ENCODE data around the gene BHLHE40. TPM values are rescaled to one million over a fixed set of nuclear protein-coding genes. Genes with fewer than 3 reads are reported as not detected.

BHLHE40 gene
- total and polyA plus RNA-seq, 4 donors = 28.5 to 204 (median 88.4) TPM

DNA sequence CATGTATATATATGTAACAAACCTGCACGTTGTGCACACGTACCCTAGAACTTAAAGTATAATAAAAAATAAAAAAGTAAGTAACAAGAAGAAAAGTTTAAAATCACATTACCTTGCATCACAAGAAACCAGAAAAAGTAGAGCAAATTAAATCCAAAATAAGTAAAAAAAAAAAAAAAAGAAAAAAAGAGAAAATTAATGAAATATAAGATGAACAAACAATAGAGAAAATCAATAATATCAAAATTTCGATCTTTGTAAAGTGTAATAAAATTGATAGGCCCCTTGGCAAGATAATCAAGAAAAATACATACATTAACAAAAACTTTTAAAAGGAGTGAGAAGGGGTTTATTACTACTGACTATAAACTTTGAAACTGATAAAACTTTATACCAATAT lies 7.4 kb upstream of the BHLHE40 start:
- TF ChIP-seq, protein P1, sequence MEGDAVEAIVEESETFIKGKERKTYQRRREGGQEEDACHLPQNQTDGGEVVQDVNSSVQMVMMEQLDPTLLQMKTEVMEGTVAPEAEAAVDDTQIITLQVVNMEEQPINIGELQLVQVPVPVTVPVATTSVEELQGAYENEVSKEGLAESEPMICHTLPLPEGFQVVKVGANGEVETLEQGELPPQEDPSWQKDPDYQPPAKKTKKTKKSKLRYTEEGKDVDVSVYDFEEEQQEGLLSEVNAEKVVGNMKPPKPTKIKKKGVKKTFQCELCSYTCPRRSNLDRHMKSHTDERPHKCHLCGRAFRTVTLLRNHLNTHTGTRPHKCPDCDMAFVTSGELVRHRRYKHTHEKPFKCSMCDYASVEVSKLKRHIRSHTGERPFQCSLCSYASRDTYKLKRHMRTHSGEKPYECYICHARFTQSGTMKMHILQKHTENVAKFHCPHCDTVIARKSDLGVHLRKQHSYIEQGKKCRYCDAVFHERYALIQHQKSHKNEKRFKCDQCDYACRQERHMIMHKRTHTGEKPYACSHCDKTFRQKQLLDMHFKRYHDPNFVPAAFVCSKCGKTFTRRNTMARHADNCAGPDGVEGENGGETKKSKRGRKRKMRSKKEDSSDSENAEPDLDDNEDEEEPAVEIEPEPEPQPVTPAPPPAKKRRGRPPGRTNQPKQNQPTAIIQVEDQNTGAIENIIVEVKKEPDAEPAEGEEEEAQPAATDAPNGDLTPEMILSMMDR (IDR thresholded peaks at IDR 0.05; ENCODE audit: control extremely low read depth, extremely low read depth) = no peak
- H3K9me3 ChIP-seq (ENCODE audit: control insufficient read depth in 4 of 4, insufficient read depth in 3 of 4, low read length in 3 of 4) = no peaks in the 10 kb centered on the region
- 94 to 98% methylated on average over 3 of the region's 3 CpGs for WGBS, 2 donors
- peaks cover 0 to 4% (median 0%) of the 10 kb centered on the region in 5 donors for H3K4me1 ChIP-seq (ENCODE audit: control insufficient read depth in 5 of 5, insufficient read depth in 5 of 5, low read length in 5 of 5)
- H3K4me3 ChIP-seq = no peak overlapping the region
- ATAC-seq (ENCODE audit: insufficient read depth, low FRiP score) = no peak
- peaks cover 0 to 1% (median 0%) of the 10 kb centered on the region in 4 donors for H3K36me3 ChIP-seq (ENCODE audit: control insufficient read depth in 4 of 4, insufficient read depth in 4 of 4, low read length in 4 of 4)
- H3K27ac ChIP-seq (ENCODE audit: low read depth in 1 of 2, low read length in 1 of 2) = no peak overlapping the region
- H3K9ac ChIP-seq (ENCODE audit: insufficient read depth in 1 of 2, low read length in 2 of 2) = no peak overlapping the region
- no peaks in the 10 kb centered on the region for H3K27me3 ChIP-seq (ENCODE audit: control insufficient read depth in 3 of 3, insufficient read depth in 3 of 3, low read length in 2 of 3)
- no peak for DNase-seq

DNA sequence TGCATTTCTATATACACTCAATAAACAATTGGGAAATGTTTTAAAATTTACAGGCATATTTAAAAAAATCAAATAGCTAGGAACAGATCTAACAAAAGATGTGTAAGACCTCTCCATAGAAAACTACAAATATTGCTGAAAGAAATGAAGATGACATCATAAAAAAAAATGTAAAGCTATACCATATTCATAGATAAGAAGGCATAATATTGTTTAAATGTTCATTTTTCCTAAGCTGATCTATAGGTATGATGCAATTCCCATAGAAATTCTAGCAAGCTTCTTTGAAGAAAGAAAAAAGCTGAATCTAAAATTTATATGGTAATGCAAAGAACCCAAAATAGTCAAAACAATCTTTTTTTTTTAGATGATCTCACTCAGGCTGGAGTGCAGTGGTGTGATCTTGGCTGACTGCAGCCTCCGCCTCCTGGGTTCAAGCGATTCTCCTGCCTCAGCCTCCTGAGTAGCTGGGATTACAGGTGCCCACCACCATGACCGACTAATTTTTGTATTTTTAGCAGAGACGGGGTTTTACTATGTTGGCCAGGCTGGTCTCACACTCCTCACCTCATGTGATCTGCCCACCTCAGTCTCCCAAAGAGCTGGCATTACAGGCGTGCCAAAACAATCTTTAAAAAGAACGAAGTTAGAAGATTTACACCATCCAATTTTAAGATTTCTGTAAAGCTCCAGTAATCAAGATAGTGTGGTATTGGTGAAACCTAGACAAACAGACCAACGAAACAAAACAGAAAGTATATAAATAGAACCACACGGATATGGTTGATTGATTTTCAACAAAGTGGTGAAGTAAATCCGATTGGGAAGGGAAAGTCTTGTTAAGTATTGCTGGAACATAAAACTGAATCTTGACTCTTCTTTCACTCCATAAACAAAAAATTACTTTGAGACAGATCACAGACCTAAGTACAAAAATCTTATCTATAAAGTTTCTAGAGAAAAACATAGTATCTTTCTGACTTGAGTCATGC lies 6.3 kb upstream of the BHLHE40 start:
- no peaks in the 10 kb centered on the region for H3K27me3 ChIP-seq (ENCODE audit: control insufficient read depth in 3 of 3, insufficient read depth in 3 of 3, low read length in 2 of 3)
- no peak overlapping the region for H3K9ac ChIP-seq (ENCODE audit: insufficient read depth in 1 of 2, low read length in 2 of 2)
- H3K36me3 ChIP-seq (ENCODE audit: control insufficient read depth in 4 of 4, insufficient read depth in 4 of 4, low read length in 4 of 4) = peaks cover 0 to 1% (median 0%) of the 10 kb centered on the region in 4 donors
- H3K27ac ChIP-seq (ENCODE audit: low read depth in 1 of 2, low read length in 1 of 2) = no peak overlapping the region
- no peaks in the 10 kb centered on the region for H3K9me3 ChIP-seq (ENCODE audit: control insufficient read depth in 4 of 4, insufficient read depth in 3 of 4, low read length in 3 of 4)
- 87 to 92% methylated on average over 9 of the region's 9 CpGs for whole genome bisulfite sequencing, 2 donors
- ATAC-seq (ENCODE audit: insufficient read depth, low FRiP score) = no peak
- H3K4me3 ChIP-seq = no peak overlapping the region
- TF ChIP-seq, protein P1 (IDR thresholded peaks at IDR 0.05; ENCODE audit: control extremely low read depth, extremely low read depth) = no peak
- peaks cover 0 to 15% (median 5%) of the 10 kb centered on the region in 5 donors for H3K4me1 ChIP-seq (ENCODE audit: control insufficient read depth in 5 of 5, insufficient read depth in 5 of 5, low read length in 5 of 5)
- no peak for DNase-seq

DNA sequence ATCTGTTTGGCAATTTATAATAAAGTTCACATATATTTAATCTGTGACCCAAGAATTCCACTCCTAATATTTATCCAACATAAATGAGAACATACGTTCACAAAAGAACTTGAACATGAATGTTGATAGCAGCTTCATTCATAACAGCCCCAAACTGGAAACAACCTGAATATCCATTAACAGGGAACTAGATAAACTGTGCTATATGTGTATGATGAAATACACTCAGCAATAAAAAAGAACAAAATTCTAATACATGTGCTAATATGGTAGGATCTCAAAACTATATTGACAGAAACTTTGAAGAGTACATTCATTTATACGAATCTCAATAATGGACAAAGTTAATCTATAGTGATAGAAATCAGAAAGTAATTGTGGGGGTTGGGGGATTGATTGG lies 5.1 kb upstream of the BHLHE40 start:
- Histone ChIP-seq H3K4me1 (ENCODE audit: control insufficient read depth in 5 of 5, insufficient read depth in 5 of 5, low read length in 5 of 5) (peaks cover 0 to 21% (median 5%) of the 10 kb centered on the region in 5 donors), H3K27me3 (ENCODE audit: control insufficient read depth in 3 of 3, insufficient read depth in 3 of 3, low read length in 2 of 3) (no peaks in the 10 kb centered on the region), H3K4me3 (no peak overlapping the region), H3K36me3 (ENCODE audit: control insufficient read depth in 4 of 4, insufficient read depth in 4 of 4, low read length in 4 of 4) (peaks cover 0 to 1% (median 0%) of the 10 kb centered on the region in 4 donors), H3K9ac (ENCODE audit: insufficient read depth in 1 of 2, low read length in 2 of 2) (no peak overlapping the region), H3K9me3 (ENCODE audit: control insufficient read depth in 4 of 4, insufficient read depth in 3 of 4, low read length in 3 of 4) (no peaks in the 10 kb centered on the region), H3K27ac (ENCODE audit: low read depth in 1 of 2, low read length in 1 of 2) (no peak overlapping the region)
- TF ChIP-seq, protein P1 (IDR thresholded peaks at IDR 0.05; ENCODE audit: control extremely low read depth, extremely low read depth) = no peak
- 92% methylated on average over 2 of the region's 2 CpGs for WGBS, 2 donors
- ATAC-seq (ENCODE audit: insufficient read depth, low FRiP score) (no peak), DNase-seq (no peak)

Measured in lung (tissue), 12 donors.